ENCODE measurements around the gene POLR2F. TPM values are rescaled to one million over a fixed set of nuclear protein-coding genes. Genes with fewer than 3 reads are reported as not detected.

Gene POLR2F
- total and polyA plus RNA-seq, 4 donors, result 21.4 to 152 (median 56.3) TPM

DNA sequence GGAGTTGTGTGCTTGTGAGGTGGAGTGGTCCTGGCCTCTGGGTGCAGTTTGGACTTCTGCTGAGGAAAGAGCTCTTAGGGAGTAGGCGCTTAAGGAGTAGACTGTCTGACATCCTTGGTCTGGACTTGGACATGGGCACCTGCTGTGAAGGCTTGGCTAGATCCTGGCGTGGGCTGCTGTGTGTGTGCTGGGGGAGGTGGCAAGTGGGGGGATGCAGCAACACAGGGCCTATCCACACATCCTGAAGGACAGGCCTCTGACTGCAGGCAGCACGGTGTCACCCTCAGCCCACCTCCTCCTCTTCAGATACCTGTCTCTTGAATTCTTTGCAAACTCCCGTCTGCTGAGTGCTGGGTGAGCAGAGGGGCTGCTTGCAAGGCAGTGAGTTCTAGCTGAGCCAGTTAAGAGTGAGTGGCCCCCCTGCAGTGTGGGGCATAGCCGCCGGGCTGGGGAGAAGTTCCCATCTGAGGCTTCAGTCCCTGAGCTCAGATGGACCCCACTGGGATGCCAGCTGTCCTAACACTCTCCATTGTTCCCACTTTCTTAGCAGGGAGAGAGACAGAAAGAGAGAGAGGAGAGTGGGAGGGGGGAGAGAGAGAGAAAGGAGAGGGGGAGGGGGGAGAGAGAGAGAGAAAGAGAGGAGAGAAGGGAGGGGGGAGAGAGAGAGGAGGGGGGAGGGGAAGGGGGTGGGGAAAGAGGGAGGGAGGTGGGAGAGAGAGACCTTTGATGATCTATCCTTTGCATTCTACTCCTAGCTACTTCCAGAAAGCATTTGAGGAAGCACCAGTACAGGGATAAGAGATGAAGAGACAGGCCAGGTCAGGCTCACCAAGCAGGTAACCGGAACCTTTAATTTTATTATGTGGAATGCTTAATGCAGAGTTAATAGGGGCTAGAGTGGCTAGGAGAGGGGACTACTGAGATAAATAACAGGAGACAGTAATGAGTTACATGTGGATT is 18.3 kb downstream of the POLR2F start:
- Histone ChIP-seq H3K9ac (ENCODE audit: low read depth in 1 of 2, low read length in 2 of 2) (no peak overlapping the region), H3K36me3 (ENCODE audit: control insufficient read depth in 4 of 4, insufficient read depth in 3 of 4, low read depth in 1 of 4, low read length in 3 of 4) (peaks cover 2 to 26% (median 16%) of the 10 kb centered on the region in 4 donors), H3K4me1 (ENCODE audit: control insufficient read depth in 4 of 4, insufficient read depth in 4 of 4, low read length in 3 of 4) (no peaks in the 10 kb centered on the region), H3K27ac (ENCODE audit: low read depth in 1 of 2, low read length in 2 of 2) (no peak overlapping the region), H3K27me3 (ENCODE audit: control insufficient read depth in 4 of 4, insufficient read depth in 4 of 4, low read length in 3 of 4) (no peaks in the 10 kb centered on the region), H3K9me3 (ENCODE audit: control insufficient read depth in 4 of 4, low read length in 3 of 4) (no peaks in the 10 kb centered on the region), H3K4me3 (ENCODE audit: low read depth in 1 of 3, low read length in 3 of 3) (no peak overlapping the region)
- 92% methylated on average over 7 of the region's 7 CpGs for WGBS
- DNase-seq (ENCODE audit: low spot score), result no peak
- TF ChIP-seq HNF4A (conservative IDR thresholded peaks at IDR 0.05) (no peak), FOXA1 (IDR thresholded peaks at IDR 0.05) (no peak), RXRA (IDR thresholded peaks at IDR 0.05) (no peak), SP1 (IDR thresholded peaks at IDR 0.05) (no peak), RAD21 (IDR thresholded peaks at IDR 0.05) (no peak), TAF1 (conservative IDR thresholded peaks at IDR 0.05) (no peak), FOXA2 (IDR thresholded peaks at IDR 0.05) (no peak), HNF4G (IDR thresholded peaks at IDR 0.05) (no peak), JUND (IDR thresholded peaks at IDR 0.05) (no peak), EGR1 (IDR thresholded peaks at IDR 0.05; ENCODE audit: low read depth in 2 of 2) (no peak), YY1 (IDR thresholded peaks at IDR 0.05) (no peak), GABPA (IDR thresholded peaks at IDR 0.05 in 1 of 2, conservative IDR thresholded peaks at IDR 0.05 in 1 of 2) (no peak)
- TF ChIP-seq, protein P1, sequence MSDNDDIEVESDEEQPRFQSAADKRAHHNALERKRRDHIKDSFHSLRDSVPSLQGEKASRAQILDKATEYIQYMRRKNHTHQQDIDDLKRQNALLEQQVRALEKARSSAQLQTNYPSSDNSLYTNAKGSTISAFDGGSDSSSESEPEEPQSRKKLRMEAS (IDR thresholded peaks at IDR 0.05), result no peak
- TF ChIP-seq, protein P2, sequence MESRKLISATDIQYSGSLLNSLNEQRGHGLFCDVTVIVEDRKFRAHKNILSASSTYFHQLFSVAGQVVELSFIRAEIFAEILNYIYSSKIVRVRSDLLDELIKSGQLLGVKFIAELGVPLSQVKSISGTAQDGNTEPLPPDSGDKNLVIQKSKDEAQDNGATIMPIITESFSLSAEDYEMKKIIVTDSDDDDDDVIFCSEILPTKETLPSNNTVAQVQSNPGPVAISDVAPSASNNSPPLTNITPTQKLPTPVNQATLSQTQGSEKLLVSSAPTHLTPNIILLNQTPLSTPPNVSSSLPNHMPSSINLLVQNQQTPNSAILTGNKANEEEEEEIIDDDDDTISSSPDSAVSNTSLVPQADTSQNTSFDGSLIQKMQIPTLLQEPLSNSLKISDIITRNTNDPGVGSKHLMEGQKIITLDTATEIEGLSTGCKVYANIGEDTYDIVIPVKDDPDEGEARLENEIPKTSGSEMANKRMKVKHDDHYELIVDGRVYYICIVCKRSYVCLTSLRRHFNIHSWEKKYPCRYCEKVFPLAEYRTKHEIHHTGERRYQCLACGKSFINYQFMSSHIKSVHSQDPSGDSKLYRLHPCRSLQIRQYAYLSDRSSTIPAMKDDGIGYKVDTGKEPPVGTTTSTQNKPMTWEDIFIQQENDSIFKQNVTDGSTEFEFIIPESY (IDR thresholded peaks at IDR 0.05), result no peak
- TF ChIP-seq, protein P3, sequence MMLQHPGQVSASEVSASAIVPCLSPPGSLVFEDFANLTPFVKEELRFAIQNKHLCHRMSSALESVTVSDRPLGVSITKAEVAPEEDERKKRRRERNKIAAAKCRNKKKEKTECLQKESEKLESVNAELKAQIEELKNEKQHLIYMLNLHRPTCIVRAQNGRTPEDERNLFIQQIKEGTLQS (IDR thresholded peaks at IDR 0.05), result no peak
- TF ChIP-seq, protein P4, sequence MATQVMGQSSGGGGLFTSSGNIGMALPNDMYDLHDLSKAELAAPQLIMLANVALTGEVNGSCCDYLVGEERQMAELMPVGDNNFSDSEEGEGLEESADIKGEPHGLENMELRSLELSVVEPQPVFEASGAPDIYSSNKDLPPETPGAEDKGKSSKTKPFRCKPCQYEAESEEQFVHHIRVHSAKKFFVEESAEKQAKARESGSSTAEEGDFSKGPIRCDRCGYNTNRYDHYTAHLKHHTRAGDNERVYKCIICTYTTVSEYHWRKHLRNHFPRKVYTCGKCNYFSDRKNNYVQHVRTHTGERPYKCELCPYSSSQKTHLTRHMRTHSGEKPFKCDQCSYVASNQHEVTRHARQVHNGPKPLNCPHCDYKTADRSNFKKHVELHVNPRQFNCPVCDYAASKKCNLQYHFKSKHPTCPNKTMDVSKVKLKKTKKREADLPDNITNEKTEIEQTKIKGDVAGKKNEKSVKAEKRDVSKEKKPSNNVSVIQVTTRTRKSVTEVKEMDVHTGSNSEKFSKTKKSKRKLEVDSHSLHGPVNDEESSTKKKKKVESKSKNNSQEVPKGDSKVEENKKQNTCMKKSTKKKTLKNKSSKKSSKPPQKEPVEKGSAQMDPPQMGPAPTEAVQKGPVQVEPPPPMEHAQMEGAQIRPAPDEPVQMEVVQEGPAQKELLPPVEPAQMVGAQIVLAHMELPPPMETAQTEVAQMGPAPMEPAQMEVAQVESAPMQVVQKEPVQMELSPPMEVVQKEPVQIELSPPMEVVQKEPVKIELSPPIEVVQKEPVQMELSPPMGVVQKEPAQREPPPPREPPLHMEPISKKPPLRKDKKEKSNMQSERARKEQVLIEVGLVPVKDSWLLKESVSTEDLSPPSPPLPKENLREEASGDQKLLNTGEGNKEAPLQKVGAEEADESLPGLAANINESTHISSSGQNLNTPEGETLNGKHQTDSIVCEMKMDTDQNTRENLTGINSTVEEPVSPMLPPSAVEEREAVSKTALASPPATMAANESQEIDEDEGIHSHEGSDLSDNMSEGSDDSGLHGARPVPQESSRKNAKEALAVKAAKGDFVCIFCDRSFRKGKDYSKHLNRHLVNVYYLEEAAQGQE (IDR thresholded peaks at IDR 0.05), result no peak
- TF ChIP-seq, protein P5, sequence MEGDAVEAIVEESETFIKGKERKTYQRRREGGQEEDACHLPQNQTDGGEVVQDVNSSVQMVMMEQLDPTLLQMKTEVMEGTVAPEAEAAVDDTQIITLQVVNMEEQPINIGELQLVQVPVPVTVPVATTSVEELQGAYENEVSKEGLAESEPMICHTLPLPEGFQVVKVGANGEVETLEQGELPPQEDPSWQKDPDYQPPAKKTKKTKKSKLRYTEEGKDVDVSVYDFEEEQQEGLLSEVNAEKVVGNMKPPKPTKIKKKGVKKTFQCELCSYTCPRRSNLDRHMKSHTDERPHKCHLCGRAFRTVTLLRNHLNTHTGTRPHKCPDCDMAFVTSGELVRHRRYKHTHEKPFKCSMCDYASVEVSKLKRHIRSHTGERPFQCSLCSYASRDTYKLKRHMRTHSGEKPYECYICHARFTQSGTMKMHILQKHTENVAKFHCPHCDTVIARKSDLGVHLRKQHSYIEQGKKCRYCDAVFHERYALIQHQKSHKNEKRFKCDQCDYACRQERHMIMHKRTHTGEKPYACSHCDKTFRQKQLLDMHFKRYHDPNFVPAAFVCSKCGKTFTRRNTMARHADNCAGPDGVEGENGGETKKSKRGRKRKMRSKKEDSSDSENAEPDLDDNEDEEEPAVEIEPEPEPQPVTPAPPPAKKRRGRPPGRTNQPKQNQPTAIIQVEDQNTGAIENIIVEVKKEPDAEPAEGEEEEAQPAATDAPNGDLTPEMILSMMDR (IDR thresholded peaks at IDR 0.05; ENCODE audit: low read depth, low read length, missing input control), result no peak
